ENCODE measurements around the gene TBC1D12.
A peak's percentile ranks its signal among the peaks of the same experiment; 100 is the strongest.

TBC1D12 gene

DNA sequence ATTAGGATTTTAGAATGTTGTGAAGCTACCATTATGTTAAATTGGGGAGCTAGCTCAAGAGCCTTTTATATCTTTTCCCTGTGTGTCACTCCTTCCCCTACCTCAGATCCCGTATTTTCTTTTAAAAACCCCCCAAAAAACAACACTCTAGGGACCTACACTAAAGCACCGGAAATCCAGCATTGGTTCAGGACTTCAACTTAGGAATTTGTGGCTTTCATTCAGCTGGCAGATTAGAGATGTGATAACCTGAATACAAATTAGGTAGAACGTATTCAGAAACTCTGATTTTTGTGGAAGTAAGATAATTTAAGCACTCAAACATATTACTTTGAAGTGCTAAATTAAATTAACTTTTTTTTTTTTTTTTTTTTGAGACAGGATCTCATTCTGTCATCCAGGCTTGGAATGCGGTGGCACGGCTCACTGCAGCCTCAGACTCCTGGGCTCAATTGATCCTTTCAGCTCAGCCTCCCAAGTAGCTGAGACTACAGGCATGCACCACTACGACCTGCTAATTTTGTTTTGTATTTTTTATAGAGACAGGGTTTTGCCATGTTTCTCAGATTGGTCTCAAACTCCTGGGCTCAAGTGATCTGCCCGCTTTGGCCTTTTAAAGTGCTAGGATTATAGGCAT, 6.8 kb downstream of the TBC1D12 start:
- DNase-seq: no peak

DNA sequence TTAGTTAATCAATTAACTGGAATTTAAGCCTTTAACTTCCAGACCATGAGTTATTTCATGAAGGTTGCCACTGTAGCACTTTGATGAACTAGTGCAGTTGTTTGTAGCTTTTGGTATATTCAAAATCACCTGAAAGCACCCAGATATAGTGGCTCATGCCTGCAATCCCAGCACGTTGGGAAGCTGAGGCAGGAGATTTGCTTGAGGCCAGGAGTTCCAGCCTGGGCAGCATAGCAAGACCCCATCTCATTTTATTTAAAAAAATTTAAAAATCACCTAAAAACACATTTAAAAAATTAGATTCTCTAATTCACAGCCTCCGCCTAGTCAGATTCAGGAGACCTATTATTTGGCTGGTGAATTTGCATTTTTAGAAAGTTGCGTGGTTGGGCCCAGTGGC, 9.0 kb downstream of the TBC1D12 start:
- DNase-seq: no peak

- peak; percentile 35 for DNase-seq
Observed at GRCh38 chr10:94412449-94412848, 10.1 kb downstream of the TBC1D12 start.

DNA sequence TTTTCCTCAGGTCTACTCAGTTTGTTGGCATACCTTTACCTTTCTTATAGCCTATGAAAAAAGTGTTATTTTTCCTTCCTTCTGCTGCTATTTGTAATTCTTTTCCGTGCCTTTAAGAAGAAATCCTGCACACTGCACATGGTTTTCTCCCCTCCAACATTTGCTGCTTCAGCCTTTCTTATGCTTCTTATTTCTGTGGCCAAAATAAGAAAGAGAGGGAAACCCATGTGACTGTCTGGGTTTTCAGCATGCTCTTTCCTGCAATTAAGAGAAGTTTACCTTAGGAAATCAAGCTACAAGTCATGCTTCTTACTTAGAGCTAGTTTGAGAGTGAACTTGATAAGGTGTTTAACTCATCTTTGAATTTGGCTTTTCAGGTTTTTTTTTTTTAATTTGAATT, 11.0 kb downstream of the TBC1D12 start:
- no peak for DNase-seq

- DNase-seq: no peak
Observed at GRCh38 chr10:94416896-94417295, 14.6 kb downstream of the TBC1D12 start.

DNA sequence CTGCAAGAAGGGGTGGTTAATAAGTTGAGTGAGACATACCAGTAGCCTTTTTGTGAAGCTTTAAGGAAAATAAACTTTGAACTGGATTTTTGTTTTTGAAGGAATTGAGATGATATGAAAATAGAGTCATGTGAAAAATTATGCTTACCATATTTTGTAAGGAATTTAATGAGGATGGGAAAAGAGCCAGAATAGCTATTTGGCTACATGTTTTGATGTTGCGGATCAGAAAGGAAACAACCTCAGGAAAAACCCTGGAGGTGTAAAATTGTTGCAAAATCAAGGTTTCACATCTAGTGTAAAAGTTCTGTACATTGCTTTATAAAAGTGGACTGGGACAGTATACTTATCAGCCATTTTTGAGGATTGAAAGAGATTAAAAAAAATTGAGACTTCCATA, 15.0 kb downstream of the TBC1D12 start:
- DNase-seq: no peak

- DNase-seq: no peak
Observed at GRCh38 chr10:94420516-94420915, 18.2 kb downstream of the TBC1D12 start.

DNA sequence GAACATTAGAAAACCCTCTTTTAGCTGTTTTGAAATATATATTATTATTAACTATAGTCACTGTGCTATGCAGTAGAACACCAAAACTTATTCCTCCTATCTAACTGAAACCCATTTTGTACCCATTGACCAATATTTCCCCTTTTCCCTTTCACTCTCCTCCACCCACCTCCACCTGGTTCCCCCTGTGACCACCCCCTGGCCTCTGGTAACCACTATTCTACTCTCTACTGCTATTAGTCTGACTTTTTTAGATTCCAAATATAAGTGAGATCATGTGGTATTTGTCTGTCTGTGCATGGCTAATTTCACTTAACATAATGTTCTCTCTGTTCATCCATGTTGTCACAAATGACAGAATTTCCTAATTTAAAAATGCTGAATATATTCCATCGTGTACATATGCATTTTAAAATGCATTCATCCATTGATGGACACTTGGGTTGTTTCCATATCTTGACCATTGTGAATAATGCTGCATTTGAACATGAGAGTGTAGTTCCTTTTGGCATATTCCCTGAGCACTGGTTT, 18.7 kb downstream of the TBC1D12 start:
- DNase-seq: no peak

DNA sequence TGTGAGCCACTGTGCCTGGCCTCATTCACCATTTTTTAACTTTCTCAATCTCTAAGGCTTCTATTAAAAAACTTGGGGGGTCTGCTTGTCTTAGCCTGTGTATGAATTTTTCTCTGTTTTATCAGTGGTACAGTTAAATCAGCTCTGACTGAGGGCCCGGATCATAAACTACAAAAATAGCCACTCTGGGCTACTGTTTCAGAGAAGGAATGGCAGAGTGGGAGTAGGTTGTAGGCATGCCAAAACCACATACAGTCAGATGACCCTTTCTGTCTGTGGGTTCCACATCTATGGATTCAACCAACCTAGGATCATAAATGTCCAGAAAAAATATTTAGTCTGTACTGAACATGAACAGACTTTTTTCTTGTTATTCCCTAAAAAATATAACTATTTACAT, 21.3 kb downstream of the TBC1D12 start:
- no peak for DNase-seq

GRCh38 chr10:94424714-94425337, 22.5 kb downstream of the TBC1D12 start:
- DNase-seq: no peak

- no peak for DNase-seq
Observed at GRCh38 chr10:94425942-94426341, 23.6 kb downstream of the TBC1D12 start.

DNA sequence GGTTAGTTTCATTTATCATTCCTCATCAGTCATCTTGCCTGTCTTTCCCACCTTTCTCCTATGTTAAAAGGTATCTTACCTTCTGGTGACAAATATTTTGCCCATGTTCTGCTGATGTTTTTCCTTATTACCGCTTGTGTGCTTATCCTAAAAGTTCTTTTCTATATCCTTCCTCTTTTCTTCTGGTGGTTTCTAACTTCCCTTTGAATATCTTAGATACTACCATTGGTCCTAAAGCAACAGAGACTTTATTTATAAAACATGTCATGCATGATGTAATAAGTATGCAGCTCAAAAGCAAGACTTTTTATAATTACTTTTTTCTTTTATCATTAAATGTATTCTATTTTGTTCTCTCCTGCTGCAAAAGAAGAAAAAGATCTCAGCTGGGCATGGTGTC, 24.8 kb downstream of the TBC1D12 start:
- DNase-seq: no peak

DNA sequence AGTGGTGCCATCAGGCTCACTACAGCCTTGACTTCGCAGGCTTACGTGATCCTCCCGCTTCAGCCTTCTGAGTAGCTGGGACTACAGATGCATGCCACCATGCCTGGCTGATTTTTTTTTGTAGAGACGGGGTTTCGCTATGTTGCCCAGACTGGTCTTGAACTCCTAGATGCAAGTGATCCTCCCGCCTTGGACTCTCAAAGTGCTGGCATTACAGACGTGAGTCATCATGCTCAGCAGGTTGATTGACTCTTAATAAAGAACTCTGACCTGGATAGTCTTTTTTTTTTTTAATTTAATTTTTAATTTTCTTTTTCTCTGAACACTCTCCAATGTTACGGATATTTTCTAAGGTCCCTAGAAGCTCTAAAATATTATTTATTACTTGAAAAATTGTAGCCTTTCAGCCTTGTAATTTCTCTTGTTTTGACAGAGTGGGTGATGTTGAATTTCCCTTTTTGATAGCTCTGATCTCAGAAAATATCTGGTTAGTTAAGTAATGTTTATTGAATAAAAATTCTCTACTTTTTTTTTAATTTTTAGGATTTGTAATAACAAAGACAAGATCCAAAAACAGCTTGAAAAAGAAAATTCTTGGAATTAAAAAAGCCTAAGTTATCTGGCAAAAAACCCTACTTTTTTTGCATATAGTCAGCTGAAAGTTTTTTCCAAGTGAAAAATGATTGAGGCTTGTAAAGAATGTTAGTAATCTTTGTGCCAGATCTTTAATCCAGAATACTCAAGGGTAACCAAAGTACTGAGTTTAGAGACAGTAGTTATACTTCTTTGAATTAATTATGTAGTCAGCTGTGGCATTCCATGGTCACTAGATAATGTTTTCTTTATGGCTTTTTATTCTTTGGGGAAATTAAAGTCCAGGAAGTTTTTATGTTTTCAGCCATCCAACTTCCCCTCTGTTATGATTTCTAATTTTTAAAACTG, 26.7 kb downstream of the TBC1D12 start:
- no peak for DNase-seq

GRCh38 chr10:94430701-94431100, 28.4 kb downstream of the TBC1D12 start:
- no peak for DNase-seq

DNA sequence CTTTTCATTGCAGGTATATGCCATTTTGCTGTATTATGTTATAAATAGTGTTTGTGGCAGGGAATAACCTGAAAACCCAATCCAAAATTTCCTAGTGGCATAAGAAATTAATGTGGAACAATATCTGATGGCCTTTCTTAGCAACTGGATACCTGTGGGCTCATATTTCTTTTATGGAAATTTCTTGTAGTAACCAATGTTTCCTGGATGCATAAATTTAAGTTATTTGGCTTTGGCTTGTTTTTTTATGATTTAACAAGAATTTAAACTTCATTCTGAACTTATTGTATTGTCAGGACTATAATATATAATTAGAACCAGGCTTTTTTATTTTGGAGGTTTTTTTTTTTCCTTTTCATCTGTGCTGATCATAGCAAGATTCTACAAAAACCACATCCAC, 30.1 kb downstream of the TBC1D12 start:
- DNase-seq: no peak

GRCh38 chr10:94439275-94439861, 37.0 kb downstream of the TBC1D12 start:
- peak; percentile 9 for DNase-seq

DNA sequence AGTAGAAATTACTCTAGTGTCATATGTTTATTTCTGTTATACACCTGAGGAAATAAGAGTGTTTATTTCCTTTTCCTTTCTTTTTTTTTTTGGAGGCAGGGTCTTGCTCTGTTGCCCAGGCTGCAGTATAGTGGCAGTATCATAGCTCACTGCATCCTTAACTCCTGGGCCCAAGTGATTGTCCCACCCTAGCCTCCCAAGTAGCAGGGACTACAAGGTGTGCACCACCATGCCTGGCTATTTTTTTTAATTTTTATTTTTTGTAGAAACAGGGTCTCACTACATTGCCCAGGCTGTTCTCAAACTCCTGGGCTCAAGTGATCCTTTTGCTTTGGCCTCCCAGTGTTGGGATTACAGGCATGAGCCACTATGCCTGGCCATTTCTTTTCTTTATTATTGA, 37.8 kb downstream of the TBC1D12 start:
- DNase-seq: no peak

- no peak for DNase-seq
Observed at GRCh38 chr10:94443047-94443446, 40.7 kb downstream of the TBC1D12 start.

GRCh38 chr10:94443549-94443948, 41.2 kb downstream of the TBC1D12 start:
- DNase-seq: no peak

- no peak for DNase-seq
Observed at GRCh38 chr10:94450782-94451181, 48.4 kb downstream of the TBC1D12 start.

DNA sequence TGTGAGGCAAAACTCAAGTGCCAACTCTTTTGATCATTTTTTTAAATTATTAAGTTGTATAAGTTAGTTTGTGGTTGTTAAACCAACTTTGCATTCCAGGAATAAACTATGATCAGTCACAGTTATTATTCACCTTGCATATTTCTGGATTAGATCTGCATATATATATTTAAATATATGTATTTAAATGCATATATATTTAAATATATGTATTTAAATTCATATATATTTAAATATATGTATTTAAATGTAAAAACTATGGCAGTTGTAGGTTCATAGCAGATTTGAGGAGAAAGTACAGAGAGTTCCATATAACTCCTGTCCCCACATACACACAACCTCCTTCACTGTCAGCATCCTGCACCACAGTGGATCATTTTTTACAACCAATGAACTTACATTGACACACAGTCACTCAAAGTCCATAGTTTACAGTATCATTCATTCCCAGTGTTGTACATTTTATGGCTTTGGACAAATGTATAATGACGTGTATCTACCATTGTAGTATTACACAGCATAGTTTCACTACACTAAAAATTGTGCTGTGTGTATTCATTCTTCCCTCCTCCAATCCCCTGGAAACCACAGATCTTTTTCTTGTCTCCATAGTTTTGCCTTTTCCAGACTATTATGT, 49.7 kb downstream of the TBC1D12 start:
- DNase-seq: no peak

GRCh38 chr10:94456942-94457341, 54.6 kb downstream of the TBC1D12 start:
- no peak for DNase-seq

DNA sequence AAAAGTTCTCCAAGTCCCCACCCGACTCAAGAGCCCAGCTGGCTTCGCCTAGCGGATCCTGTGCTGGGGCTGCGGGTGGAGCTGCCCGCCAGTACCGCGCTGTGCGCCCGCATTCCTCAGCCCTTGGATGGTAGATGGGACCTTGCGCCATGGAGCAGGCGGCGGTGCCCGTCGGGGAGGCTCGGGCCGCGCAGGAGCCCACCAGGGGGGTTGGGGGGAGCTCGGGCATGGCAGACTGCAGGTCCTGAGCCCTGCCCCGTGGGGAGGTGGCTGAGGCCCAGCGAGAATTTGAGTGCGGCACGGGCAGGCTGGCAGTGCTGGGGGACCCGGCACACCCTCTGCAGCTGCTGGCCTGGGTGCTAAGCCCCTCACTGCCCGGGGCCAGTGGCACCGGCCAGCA, 57.0 kb downstream of the TBC1D12 start:
- no peak for DNase-seq

All from HCEC 1CT (cell line).